T47D (cell line): ENCODE results near the gene SRD5A1.
"Not testable (repeated sequence)": the region's sequence is repeated elsewhere in the genome, so short reads cannot be mapped to it uniquely, and the experiment has no call there.

Experiments used
- DNase-seq, 2 experiments: peaks; one replicate each; pipeline versions ENCODE4 v3.0.0 to v3.0.0-alpha.2; 2011 to 2012; ENCODE audit warnings: low read depth in 1 of 2, low spot score in 1 of 2
- JUND ChIP-seq: IDR thresholded peaks from 2 replicates; pipeline ENCODE4 v1.6.1; 2012; ENCODE audit warnings: low read depth
- in situ Hi-C: cut with HindIII; loops from 2 replicates; pipeline ENCODE4 v1.10.0; 2016; ENCODE audit warnings: low sequenced_read_pairs, low pct_unique_long_range_greater_than_20kb

SRD5A1 gene

DNA sequence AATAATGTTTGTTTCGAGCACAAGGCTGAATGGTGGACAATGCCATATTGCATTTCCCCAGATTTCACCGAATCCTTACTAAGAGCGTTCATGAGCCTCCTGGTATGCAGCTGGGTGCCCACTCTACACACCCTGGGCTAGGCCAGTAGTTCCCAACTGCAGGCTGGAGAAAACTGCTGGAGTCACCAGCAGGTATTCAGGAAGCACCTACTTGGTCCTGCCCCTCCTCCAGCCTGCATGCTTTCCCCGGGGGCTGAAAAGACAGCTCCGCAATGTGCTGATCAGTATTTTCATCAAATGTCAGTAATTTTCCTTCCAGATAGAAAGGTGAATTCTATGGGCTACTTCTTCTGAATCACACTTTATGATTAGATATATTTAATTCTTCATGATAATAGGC lies 34.4 kb downstream of the SRD5A1 start:
- TF ChIP-seq JUND: no peak
- in situ Hi-C loops: no loop called here
- no peak for DNase-seq

DNA sequence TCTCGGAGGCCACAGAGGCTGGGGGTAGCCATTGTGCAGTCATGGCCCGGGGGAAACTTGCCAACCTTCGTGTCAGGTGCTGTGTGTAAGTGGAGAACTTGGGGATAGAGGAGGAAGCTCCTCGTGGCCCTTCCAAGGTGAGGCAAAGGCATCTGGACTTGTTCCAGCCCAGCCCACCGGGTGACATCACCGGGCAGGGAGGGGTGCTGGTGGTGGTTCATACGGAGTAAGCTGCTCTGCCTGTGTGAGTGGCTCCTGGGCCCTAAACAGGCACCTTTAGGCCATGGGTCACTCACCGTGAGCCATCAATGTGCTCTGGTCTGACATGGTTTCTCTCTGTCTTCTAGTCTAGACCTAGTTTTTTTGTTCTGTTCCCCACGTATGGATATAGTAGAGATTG lies 35.5 kb downstream of the SRD5A1 start:
- DNase-seq, in situ Hi-C loops: not testable (repeated sequence)

DNA sequence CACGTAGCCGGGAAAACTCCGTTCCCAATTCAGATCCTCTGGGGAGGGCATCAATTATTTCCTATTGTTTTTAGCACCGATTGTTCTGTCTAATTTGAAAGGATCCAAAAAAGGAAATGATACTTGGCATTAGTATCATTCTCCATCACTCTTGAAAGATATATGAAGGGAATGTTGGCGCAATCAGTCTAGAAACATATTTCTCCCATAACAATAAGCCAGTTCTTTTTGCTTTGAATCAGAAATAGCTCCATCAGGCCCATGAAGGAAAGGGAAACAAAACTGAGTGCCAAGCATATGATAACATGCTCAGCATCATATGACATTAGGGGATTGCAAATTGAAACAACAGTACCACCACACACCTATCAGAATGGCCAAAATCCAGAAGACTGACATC lies 39.8 kb downstream of the SRD5A1 start:
- DNase-seq: no peak
- in situ Hi-C loops: no loop called here
- TF ChIP-seq JUND: no peak

DNA sequence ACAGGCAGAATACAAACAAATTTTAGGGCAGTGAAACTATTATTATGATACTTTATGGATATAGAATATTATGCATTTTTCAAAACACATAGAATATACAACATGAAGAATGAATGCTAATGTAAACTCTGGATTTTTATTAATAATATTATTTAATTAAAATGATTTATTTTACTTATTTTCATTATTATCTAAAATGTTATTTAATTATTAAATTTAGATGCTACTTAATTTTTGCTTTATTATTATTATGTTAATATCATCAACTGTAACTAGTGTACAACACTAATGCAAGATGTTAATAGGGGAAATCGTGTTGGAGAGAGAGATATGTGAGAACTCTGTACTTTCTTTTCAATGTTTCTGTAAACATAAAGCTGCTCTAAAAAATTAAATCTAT lies 40.7 kb downstream of the SRD5A1 start:
- no peak for TF ChIP-seq JUND
- DNase-seq: no peak
- in situ Hi-C loops: no loop called here

DNA sequence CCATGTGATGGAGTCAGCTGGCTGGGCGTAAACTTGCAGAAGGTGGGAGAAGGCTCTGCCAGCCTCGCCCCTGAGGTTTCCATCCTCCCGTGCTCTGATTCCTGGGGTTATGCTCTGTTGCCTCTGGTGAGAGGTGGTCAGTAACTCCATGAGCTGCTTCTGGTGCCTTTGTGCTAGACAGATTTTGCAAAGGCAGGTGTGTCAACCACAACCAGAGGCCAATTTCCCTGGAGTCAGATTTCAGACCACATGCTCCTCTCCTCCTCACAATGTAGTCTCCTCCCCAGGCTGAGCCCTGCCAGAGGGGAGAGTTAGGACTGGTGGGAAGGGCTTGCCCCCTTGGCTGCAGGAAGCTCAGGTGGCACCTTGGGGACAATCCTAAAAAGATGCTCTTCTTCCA lies 41.2 kb downstream of the SRD5A1 start:
- in situ Hi-C loops: no loop called here
- TF ChIP-seq JUND: no peak
- no peak for DNase-seq

DNA sequence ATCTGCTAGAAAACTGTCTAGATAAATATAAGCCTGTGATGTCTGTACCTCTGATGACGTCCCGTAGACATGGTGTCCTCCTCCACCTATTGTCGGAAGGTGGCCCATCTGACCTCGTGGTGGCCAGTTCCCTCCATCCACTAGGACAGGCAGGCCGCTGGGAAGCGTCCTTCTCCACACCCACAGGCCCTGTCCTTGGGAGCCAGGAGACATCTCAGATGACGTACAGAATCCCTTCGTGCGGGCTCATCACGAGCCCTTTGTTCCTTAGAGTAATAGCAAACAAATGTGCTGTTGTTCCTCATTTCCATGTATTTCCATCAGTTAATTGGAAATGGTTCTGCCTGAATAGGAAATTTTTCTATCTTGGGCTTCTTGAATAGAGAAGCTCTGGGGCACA lies 41.6 kb downstream of the SRD5A1 start:
- TF ChIP-seq JUND: no peak
- in situ Hi-C loops: no loop called here
- DNase-seq: no peak

DNA sequence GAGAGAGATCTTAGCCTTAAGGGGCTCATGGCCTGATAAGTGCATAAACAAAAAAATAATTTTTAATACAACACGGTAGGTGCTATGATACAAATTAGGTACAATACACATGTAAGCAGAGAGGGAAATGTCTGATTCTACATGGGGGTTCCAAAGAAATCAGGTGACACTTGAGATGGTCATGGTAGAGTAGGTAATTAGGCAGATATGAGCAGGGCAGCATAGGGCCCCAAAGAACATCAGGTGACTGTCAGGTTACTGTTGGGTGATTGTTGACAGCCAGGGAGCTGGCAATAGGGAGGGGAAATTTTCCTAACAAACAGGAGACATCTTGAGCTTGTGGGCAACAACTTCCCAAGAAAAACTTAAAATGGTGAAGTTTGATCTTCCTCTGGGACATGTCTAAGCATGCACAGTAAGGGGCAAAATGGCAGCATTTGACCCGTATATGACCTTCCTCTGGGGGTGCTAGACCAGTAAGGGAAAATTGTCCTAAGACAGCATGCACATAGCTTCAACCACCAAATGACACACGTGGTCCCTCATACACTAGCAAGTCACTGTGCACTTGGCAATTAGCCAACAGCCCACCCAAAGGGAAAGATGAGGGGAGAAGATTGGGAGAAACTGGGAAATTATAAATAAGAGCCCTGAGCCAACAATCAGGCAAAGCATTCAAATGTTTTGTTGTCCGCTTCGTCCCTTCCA lies 42.7 kb downstream of the SRD5A1 start:
- TF ChIP-seq JUND: no peak
- in situ Hi-C loops: no loop called here
- DNase-seq: no peak

DNA sequence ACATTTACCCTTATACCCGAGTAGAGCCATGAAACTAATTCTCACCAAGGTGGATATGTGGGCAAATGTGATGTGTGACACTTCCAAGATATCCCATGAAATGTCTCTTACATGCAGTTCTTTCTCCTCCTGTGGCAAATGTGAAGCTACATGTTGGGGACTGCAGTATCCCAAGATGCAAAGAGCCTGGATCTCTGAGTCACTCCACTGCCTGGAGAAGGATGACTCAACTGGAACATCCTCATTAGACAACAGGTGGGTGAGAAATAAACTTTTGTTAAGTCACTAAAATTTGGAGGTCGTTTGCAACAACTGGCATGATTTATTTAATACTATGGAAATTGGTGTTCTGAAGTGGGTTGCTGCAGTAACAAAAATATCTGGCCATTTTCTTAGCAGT lies 43.5 kb downstream of the SRD5A1 start:
- DNase-seq: no peak
- in situ Hi-C loops: no loop called here
- TF ChIP-seq JUND: no peak

DNA sequence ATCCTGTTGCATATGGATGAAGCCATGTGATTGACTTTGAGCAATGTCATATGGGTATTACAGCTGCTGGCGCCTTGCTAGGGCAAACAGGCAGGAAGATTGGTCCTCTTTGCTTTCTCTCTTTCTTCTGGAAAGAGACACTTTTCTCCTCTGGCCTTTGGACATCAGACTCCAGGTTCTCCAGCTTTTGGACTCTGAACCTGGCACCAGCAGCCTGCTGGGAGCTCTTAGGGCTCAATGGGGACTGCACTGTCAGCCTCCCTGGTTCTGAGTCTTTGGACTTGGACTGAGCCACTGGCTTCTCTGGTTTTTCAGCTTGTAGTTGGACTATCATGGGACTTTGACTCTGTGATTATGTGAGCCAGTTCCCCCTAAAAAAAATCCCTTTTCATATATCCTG lies 45.1 kb downstream of the SRD5A1 start:
- TF ChIP-seq JUND: no peak
- no peak for DNase-seq
- in situ Hi-C loops: no loop called here

DNA sequence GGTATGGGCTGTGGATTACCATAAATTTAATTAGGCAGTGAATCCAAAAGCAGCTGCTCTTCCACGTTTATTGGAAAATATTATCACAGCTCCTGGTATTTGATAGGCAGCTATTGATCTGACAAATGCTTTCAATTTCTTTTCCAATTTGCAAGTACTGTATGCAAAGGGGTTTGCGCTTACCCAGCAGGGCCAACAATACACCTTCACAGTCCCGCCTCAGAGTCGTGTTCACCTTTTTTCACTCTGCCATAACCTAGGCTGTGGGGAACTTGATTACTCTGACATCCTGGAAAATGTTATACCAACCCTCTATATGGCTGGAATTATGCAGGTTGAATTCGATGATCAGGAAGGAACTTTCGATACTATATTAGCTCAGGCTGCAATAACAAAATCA lies 47.7 kb downstream of the SRD5A1 start:
- no peak for DNase-seq
- TF ChIP-seq JUND: no peak
- in situ Hi-C loops: no loop called here

DNA sequence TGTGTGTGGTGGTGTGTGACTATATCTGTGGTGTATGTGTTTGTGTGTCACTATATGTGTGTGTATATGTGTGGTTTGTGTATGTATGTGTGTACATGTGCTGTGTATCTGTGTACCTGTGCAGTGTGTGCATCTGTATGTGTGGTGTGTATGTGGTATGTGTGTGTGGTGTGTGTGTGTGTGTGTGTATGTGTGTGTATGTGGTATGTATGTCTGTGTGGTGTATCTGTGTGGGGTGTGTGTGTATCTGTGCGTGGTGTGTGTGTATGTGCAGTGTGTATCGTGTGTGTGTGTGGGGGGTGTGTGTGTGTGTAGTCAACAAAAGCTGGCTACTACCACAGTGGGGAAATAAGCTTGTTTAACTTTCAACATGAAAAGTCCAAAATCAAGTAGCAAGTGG lies 48.4 kb downstream of the SRD5A1 start:
- in situ Hi-C loops: no loop called here
- no peak for DNase-seq
- no peak for TF ChIP-seq JUND

DNA sequence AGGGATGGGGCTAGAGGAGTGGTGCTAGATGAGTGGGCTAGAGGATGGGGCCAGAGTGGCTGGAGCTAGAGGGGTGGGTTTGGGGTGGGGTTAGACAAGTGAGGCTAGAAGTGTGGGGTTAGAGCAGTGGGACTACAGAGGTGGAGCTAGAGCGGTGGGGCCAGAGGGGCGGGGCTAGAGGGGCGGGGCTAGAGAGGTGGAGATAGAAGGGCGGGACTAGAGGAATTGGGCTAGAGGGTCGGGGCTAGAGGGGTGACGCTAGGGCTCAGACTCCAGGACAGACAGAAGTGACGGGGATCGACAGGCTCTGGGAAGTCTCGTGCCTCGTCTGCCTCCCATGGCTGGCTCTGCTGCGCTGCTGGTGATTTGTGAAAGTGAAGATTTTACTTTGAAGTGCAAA lies 49.0 kb downstream of the SRD5A1 start:
- no peak for TF ChIP-seq JUND

DNA sequence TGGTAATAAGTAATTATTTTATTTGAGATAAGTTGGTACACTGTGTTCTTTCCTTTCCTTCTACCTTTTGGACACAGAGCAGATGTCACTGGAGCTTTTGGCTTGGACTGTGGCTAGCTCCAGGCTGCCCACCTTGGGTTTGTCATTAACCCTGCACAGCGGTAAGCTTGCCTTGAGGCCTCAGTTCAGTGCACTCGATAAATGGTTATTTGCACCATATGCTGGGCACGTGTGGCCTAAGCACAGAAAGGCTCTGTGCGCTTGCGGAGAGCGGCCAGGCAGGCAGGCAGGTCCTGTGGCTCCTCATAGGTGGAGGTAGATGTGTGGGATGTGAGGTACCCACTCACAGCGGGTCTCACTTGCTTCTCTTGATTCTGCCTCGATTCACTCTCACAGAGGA lies 50.0 kb downstream of the SRD5A1 start:
- no peak for DNase-seq
- in situ Hi-C loops: no loop called here
- TF ChIP-seq JUND: no peak

More for the DNA sequence above, 49.0 kb downstream of the SRD5A1 start:
- in situ Hi-C loops: no loop called here
- no peak for DNase-seq

DNA sequence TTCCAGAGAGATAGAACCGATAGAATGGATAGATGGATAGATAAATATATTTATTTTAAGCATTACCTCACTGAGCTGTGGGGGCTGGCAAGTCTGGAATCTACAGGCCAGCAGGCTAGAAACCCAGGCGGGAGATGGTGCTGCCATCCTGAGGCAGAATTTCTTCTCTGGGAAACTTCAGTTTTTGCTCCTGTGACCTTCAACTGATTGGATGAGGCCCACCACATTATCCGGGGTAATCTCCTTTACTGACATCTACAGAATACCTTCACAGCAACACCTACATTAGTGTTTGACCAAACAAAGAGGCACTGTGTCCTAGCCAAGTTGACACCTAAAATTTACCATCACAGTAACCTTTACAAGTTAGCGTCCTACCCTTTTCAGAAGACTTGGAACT lies 50.8 kb downstream of the SRD5A1 start:
- no peak for DNase-seq
- in situ Hi-C loops: no loop called here
- TF ChIP-seq JUND: no peak

DNA sequence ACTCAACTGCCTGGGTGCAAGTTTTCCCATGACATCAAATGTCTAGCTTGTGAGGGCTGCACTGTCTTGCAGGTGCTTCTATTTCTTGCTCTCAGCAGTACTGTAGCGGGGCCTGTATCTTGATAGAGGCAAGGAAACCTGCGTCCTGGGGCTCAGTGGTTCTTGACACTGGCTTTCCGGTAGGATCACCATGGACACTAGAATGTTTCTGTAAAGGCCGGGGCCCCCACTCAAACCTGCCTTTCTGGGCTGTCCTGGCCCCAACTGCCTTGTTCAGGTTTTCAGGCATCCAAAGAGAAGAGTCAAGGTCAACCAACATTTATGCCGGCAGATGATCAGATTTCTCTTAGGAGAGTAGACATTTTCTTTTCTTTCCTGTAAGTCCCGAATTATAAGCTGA lies 53.3 kb downstream of the SRD5A1 start:
- no peak for TF ChIP-seq JUND
- no peak for DNase-seq
- in situ Hi-C loops: no loop called here
